SH-SY5Y (cell line): ENCODE measurements around the gene ADTRP.

Source experiments
- GATA2 ChIP-seq: IDR thresholded peaks from 2 replicates; pipeline ENCODE4 v1.6.1; 2011; ENCODE audit warnings: mild to moderate bottlenecking, low read depth, low read length
- GATA3 ChIP-seq: IDR thresholded peaks from 2 replicates; pipeline ENCODE4 v1.6.1; 2011; ENCODE audit warnings: low read depth, mild to moderate bottlenecking, low read length, moderate library complexity

GRCh38 chr6:11796829-11797228 is 18.2 kb upstream of the ADTRP start:
- TF ChIP-seq GATA2 (no peak), GATA3 (no peak)
